Vagina (tissue), 2 donors: ENCODE data around the gene IL1RN.

Experiments used
- CTCF ChIP-seq, 3 experiments: fragments of 450-650 bp in 2 of 3; fragments of 200-600 bp in 1 of 3; sonication (generic) in 1 of 3; IDR thresholded peaks; one replicate each; pipeline ENCODE4 v1.5.1; 2017 to 2019; ENCODE audit warnings: antibody characterized with exemption in 3 of 3, mild to moderate bottlenecking in 2 of 3, moderate library complexity in 2 of 3
- POLR2A ChIP-seq, 2 donors: fragments of 450-650 bp; IDR thresholded peaks; one replicate each; pipeline ENCODE4 v1.6.1; 2017; ENCODE audit warnings: antibody characterized with exemption in 2 of 2, mild to moderate bottlenecking in 2 of 2, moderate library complexity in 2 of 2
- POLR2AphosphoS5 ChIP-seq, 2 donors: sonication (generic); formaldehyde crosslinking; IDR thresholded peaks; one replicate each; pipeline ENCODE4 v1.9.0; 2017; ENCODE audit warnings: antibody characterized with exemption in 2 of 2, mild to moderate bottlenecking in 2 of 2, low read depth in 1 of 2; ENCODE audit not compliant: insufficient read depth in 1 of 2

- TF ChIP-seq CTCF (IDR thresholded peaks at IDR 0.05) (no peak), POLR2A (IDR thresholded peaks at IDR 0.05) (no peak), POLR2AphosphoS5 (IDR thresholded peaks at IDR 0.05; ENCODE audit: insufficient read depth in 1 of 2, low read depth in 1 of 2) (no peak)
These were observed 34.4 kb upstream of the IL1RN start for GRCh38 chr2:113092864-113093612.
